Metanephros (tissue), 2 donors: Measurements from ENCODE around the gene MINDY2. TPM values are rescaled to one million over a fixed set of nuclear protein-coding genes. Genes with fewer than 3 reads are reported as not detected.

Source experiments
- small RNA-seq: library from RNA; depleted of rRNA; stranded (forward); fragments of <200 nt; gene quantifications from one replicate; pipeline ENCODE3, GENCODE V24; 2014; ENCODE audit warnings: low replicate concordance
- total RNA-seq: library from RNA; depleted of rRNA; stranded (reverse); fragments of >200 nt; gene quantifications from one replicate; pipeline ENCODE4 v1.2.3, GENCODE V29; 2014

MINDY2 gene
- 35.9 TPM for total RNA-seq

GRCh38 chr15:58770857-58771620 is at the start of gene MINDY2:
Gene MINDY2 (plus strand): TSS chr15:58771302. CDS start chr15:58771396, 94 bp downstream.

GRCh38 chr15:58749532-58750337 is 21.4 kb upstream of the MINDY2 start, which contains the start of gene ADAM10:
Gene ADAM10 (minus strand): TSS chr15:58749707. CDS start chr15:58749534, 173 bp downstream.

Small RNA genes within 50 kb of the gene (small RNA-seq; reads per million reads assigned to genes)
- gene RF00012: not detected
- gene ZNF444P1: not detected

Other genes with a start within 250 kb of the MINDY2 start
- gene ADAM10, start 21.6 kb upstream of the MINDY2 start, total RNA-seq: 165 TPM
- gene SLTM, start 162.4 kb downstream of the MINDY2 start, total RNA-seq: 114 TPM
- gene RNF111, start 216.4 kb downstream of the MINDY2 start, total RNA-seq: 39.3 TPM